ENCODE results near the gene C2CD4D. TPM values are rescaled to one million over a fixed set of nuclear protein-coding genes. Genes with fewer than 3 reads are reported as not detected.

C2CD4D gene
- total RNA-seq, 1 experiment from 2014 or later = 0.94 TPM

GRCh38 chr1:151840421-151840820 lies 801 bp upstream of the C2CD4D start:
- peaks cover 3% of the 10 kb centered on the region for H3K36me3 Mint-ChIP-seq
- H3K4me3 Mint-ChIP-seq = peak overlapping the region; percentile 88
- TF ChIP-seq PREB (CRISPR knock-in tag; IDR thresholded peaks at IDR 0.05; ENCODE audit: borderline replicate concordance) (no peak), MYBL2 (CRISPR knock-in tag; IDR thresholded peaks at IDR 0.05) (no peak), E2F1 (CRISPR knock-in tag; IDR thresholded peaks at IDR 0.05) (no peak), AR (CRISPR knock-in tag; IDR thresholded peaks at IDR 0.05) (no peak), CDX4 (CRISPR knock-in tag; IDR thresholded peaks at IDR 0.05; ENCODE audit: borderline replicate concordance) (no peak), GABPB1 (CRISPR knock-in tag; IDR thresholded peaks at IDR 0.05) (no peak)
- H3K9me3 Mint-ChIP-seq = no peaks in the 10 kb centered on the region
- ATAC-seq (no peak), DNase-seq (ENCODE audit: low spot score) (no peak)
- CTCF ChIA-PET = interaction anchor here (0.5 to 2.1 kb wide), 13 partner anchors 10 to 247 kb away, joined by 3 to 17 read pairs (median 4); partner anchors contain the start of genes THEM4 and THEM5
- POLR2A ChIA-PET = interaction anchor here (0.6 to 2.1 kb wide), 7 partner anchors 20 to 329 kb away, joined by 3 to 7 read pairs (median 4); partner anchors contain the start of genes CGN, S100A11 and SNX27
- peaks cover 29% of the 10 kb centered on the region for H3K4me1 Mint-ChIP-seq
- H3K27me3 Mint-ChIP-seq (ENCODE audit: low read depth) = peaks cover 36% of the 10 kb centered on the region
- H3K27ac Mint-ChIP-seq = no peak overlapping the region

GRCh38 chr1:151839082-151839412 lies 573 bp downstream of the C2CD4D start:
- Mint-ChIP-seq H3K36me3 (peaks cover 3% of the 10 kb centered on the region; the same call in 1 of the 2 replicates), H3K4me3 (peak overlapping the region; percentile 88), H3K27ac (no peak overlapping the region), H3K9me3 (no peaks in the 10 kb centered on the region), H3K4me1 (peaks cover 26% of the 10 kb centered on the region), H3K27me3 (ENCODE audit: low read depth) (peaks cover 36% of the 10 kb centered on the region)
- no peak for DNase-seq (ENCODE audit: low spot score)
- peak; percentile 4 for ATAC-seq
- ChIA-PET POLR2A (interaction anchor here (1.0 to 2.1 kb wide), 6 partner anchors 19 to 328 kb away, joined by 3 to 6 read pairs (median 4); partner anchors contain the start of genes CELF3, CGN, S100A11 and SNX27), CTCF (interaction anchor here (0.6 to 2.1 kb wide), 17 partner anchors 9 to 245 kb away, joined by 3 to 17 read pairs (median 5); partner anchors contain the start of genes RIIAD1, TDRKH, THEM4 and THEM5)
- TF ChIP-seq ZBTB21 (CRISPR knock-in tag; IDR thresholded peaks at IDR 0.05; ENCODE audit: borderline replicate concordance) = no peak
- no peak for TF ChIP-seq RELA (CRISPR knock-in tag; IDR thresholded peaks at IDR 0.05; ENCODE audit: borderline replicate concordance)
- no peak for TF ChIP-seq ETV6 (CRISPR knock-in tag; IDR thresholded peaks at IDR 0.05)
- no peak for TF ChIP-seq NR1H2 (CRISPR knock-in tag; IDR thresholded peaks at IDR 0.05)
- no peak for TF ChIP-seq HMGA2 (CRISPR knock-in tag; IDR thresholded peaks at IDR 0.05)
- no peak for TF ChIP-seq E2F5 (CRISPR knock-in tag; IDR thresholded peaks at IDR 0.05)
- no peak for TF ChIP-seq USF1 (CRISPR knock-in tag; IDR thresholded peaks at IDR 0.05)

All from WTC11 (cell line).